WTC11 (cell line): ENCODE results near the gene TYW1B. TPM values are rescaled to one million over a fixed set of nuclear protein-coding genes. Genes with fewer than 3 reads are reported as not detected.
"Not testable (repeated sequence)": the region's sequence is repeated elsewhere in the genome, so short reads cannot be mapped to it uniquely, and the experiment has no call there.

Experiments used
- ATAC-seq: fragments of 200-7000 bp; cut with Tn5 transposase; 2 replicates; pipeline ENCODE4 v1.10.0; 2021; ENCODE audit warnings: mild to moderate bottlenecking, moderate library complexity
- CTCF ChIA-PET: fragments of 300-600 bp; sonication (Branson Sonifier 250); formaldehyde crosslinking; loops from one replicate; lab custom pipeline; 2021; ENCODE audit warnings: antibody characterized with exemption; lab: Charles Lee
- POLR2A ChIA-PET: fragments of 350-600 bp; sonication (Branson Sonifier 250); formaldehyde crosslinking; loops from one replicate; lab custom pipeline; 2021; ENCODE audit warnings: antibody characterized with exemption; lab: Charles Lee
- DNase-seq: peaks from one replicate; pipeline ENCODE4 v3.0.0; 2021; ENCODE audit warnings: low spot score
- H3K27ac Mint-ChIP-seq: 2 replicates; pipeline ENCODE4 v1.8.0; 2021; ENCODE audit warnings: mixed read lengths
- H3K27me3 Mint-ChIP-seq: 2 replicates; pipeline ENCODE4 v1.8.0; 2021; ENCODE audit warnings: low read depth, mild to moderate bottlenecking, moderate library complexity, mixed read lengths
- H3K36me3 Mint-ChIP-seq: 2 replicates; pipeline ENCODE4 v1.8.0; 2021; ENCODE audit warnings: mixed read lengths
- H3K4me1 Mint-ChIP-seq: 2 replicates; pipeline ENCODE4 v1.8.0; 2022; ENCODE audit warnings: mixed read lengths
- H3K4me3 Mint-ChIP-seq: 2 replicates; pipeline ENCODE4 v1.8.0; 2021; ENCODE audit warnings: mild to moderate bottlenecking, moderate library complexity, mixed read lengths
- H3K9me3 Mint-ChIP-seq: 2 replicates; pipeline ENCODE4 v1.8.0; 2021; ENCODE audit warnings: mixed read lengths
- ZNF121 ChIP-seq: sonication (generic); formaldehyde crosslinking; IDR thresholded peaks from 2 replicates; pipeline ENCODE4 v1.8.0; 2023; ENCODE audit warnings: missing genetic modification reagents
- microRNA-seq: library from miRNA; unstranded; fragments of <30 nt; microRNA quantifications from one replicate; pipeline ENCODE4 v1.2.0, GENCODE V29; 2022; ENCODE audit warnings: borderline number of aligned reads
- total RNA-seq: library from RNA; stranded (reverse); gene quantifications from 3 replicates; pipeline ENCODE4 v1.2.3, GENCODE V29; 2021

The TYW1B gene
- total RNA-seq, 1 experiment from 2014 or later = 5.7 TPM

DNA sequence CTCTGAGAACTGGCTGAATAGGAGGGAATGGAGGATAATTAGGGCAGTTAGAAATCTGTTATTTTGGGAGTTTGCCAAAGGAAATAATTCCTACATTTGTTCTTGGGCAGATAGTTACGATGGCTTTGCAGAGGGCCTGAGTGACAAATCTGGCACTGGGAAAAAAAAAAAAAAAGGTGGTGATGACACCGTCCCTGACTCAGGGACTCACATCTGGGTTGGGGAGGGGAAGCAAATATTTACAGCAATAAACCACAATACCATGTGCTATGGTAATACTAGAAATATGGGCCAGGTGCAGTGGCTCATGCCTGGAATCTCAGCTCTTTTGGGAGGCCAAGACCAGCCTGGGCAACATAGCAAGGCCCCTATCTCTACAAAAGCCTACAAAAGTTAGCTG is 292.0 kb downstream of the TYW1B start:
- ATAC-seq, H3K27ac Mint-ChIP-seq, H3K36me3 Mint-ChIP-seq, H3K4me1 Mint-ChIP-seq, H3K4me3 Mint-ChIP-seq, H3K27me3 Mint-ChIP-seq, CTCF ChIA-PET, POLR2A ChIA-PET, H3K9me3 Mint-ChIP-seq, DNase-seq: not testable (repeated sequence)
- TF ChIP-seq ZNF121 (CRISPR knock-in tag) = peak; percentile 53; the same call in 1 of the 2 replicates

- CTCF ChIA-PET, H3K36me3 Mint-ChIP-seq, H3K27ac Mint-ChIP-seq, DNase-seq, H3K9me3 Mint-ChIP-seq, POLR2A ChIA-PET, ATAC-seq, H3K27me3 Mint-ChIP-seq, H3K4me3 Mint-ChIP-seq: not testable (repeated sequence)
- peaks cover 18% of the 10 kb centered on the region for H3K4me1 Mint-ChIP-seq
These were observed 297.0 kb downstream of the TYW1B start for GRCh38 chr7:72531048-72531447.

Small RNA genes lying within 50 kb of the gene (microRNA-seq; reads per million reads assigned to microRNA genes)
- not detected for gene MIR4650-2

Other genes with a start within 250 kb of the TYW1B start
- gene POM121, start 96.9 kb upstream of the TYW1B start, total RNA-seq = 54.8 to 59.0 TPM (median 56.5 TPM) in 3 replicates
- 0.15 to 0.60 TPM (median 0.30 TPM) in 3 replicates for gene TRIM74, start 141.3 kb upstream of the TYW1B start, total RNA-seq
- gene SPDYE8, start 201.6 kb upstream of the TYW1B start, total RNA-seq = not detected in 3 replicates
- gene SPDYE11, start 229.7 kb upstream of the TYW1B start, total RNA-seq = not detected in 3 replicates